HepG2 (cell line): ENCODE results near the gene DLX5. TPM values are rescaled to one million over a fixed set of nuclear protein-coding genes. Genes with fewer than 3 reads are reported as not detected.

ENCODE experiments used
- ARID4A ChIP-seq: sonication (generic); formaldehyde crosslinking; IDR thresholded peaks from 2 replicates; pipeline ENCODE4 v1.5.0; 2020; ENCODE audit warnings: mild to moderate bottlenecking, missing genetic modification reagents, borderline replicate concordance
- ATF7-NPFF ChIP-seq: sonication (generic); formaldehyde crosslinking; IDR thresholded peaks from 2 replicates; pipeline ENCODE4 v1.8.1; 2023; ENCODE audit warnings: mild to moderate bottlenecking, low read depth, missing genetic modification reagents, moderate library complexity
- BATF2 ChIP-seq: sonication (generic); formaldehyde crosslinking; IDR thresholded peaks from 2 replicates; pipeline ENCODE4 v1.8.0; 2022; ENCODE audit warnings: mild to moderate bottlenecking, missing genetic modification reagents, moderate library complexity
- CEBPG ChIP-seq: IDR thresholded peaks from 2 replicates; pipeline ENCODE4 v1.6.1; 2016
- EED ChIP-seq: sonication (generic); formaldehyde crosslinking; IDR thresholded peaks from 2 replicates; pipeline ENCODE4 v1.5.0; 2020; ENCODE audit warnings: mild to moderate bottlenecking, missing genetic modification reagents
- ERF ChIP-seq: IDR thresholded peaks from 2 replicates; pipeline ENCODE4 v1.6.1; 2018; ENCODE audit warnings: missing biosample characterization, missing genetic modification reagents
- ETV5 ChIP-seq: IDR thresholded peaks from 2 replicates; pipeline ENCODE4 v1.6.1; 2018; ENCODE audit warnings: missing biosample characterization, missing genetic modification reagents, inconsistent platforms, borderline replicate concordance
- HCFC1 ChIP-seq: fragments of 150-350 bp; IDR thresholded peaks from 2 replicates; pipeline ENCODE4 v1.6.1; 2014; ENCODE audit warnings: low read depth, low read length
- IKZF1 ChIP-seq: fragments of 450-650 bp; IDR thresholded peaks from 2 replicates; pipeline ENCODE4 v1.7.1; 2016
- KDM4B ChIP-seq: sonication (generic); formaldehyde crosslinking; IDR thresholded peaks from 2 replicates; pipeline ENCODE4 v1.4.0; 2020; ENCODE audit warnings: missing genetic modification reagents
- LCORL ChIP-seq, 2 experiments: fragments of 450-650 bp in 1 of 2; sonication (generic) in 1 of 2; formaldehyde crosslinking in 1 of 2; IDR thresholded peaks; 2 replicates each; pipeline versions ENCODE4 v1.5.0 to v1.6.1; 2017 to 2020; ENCODE audit warnings: antibody characterized with exemption in 1 of 2, missing genetic modification reagents in 1 of 2
- POLR2AphosphoS5 ChIP-seq: IDR thresholded peaks from 2 replicates; pipeline ENCODE4 v1.6.1; 2012; ENCODE audit warnings: low read depth, low read length
- SAP130 ChIP-seq: IDR thresholded peaks from 2 replicates; pipeline ENCODE4 v1.6.1; 2016; ENCODE audit warnings: low read depth
- SIN3A ChIP-seq: IDR thresholded peaks from 2 replicates; pipeline ENCODE4 v1.6.1; 2011; ENCODE audit warnings: low read depth, mild to moderate bottlenecking, control low read depth, low read length, borderline replicate concordance
- SMC3 ChIP-seq: IDR thresholded peaks from 2 replicates; pipeline ENCODE4 v1.6.1; 2011; ENCODE audit warnings: low read length, improper control_type of control experiment
- SPEN ChIP-seq: sonication (generic); formaldehyde crosslinking; IDR thresholded peaks from 2 replicates; pipeline ENCODE4 v1.5.1; 2020; ENCODE audit warnings: low read depth, mild to moderate bottlenecking, missing genetic modification reagents
- XBP1 ChIP-seq: sonication (generic); formaldehyde crosslinking; IDR thresholded peaks from 2 replicates; pipeline ENCODE4 v1.5.0; 2020; ENCODE audit warnings: missing genetic modification reagents
- ZFP90 ChIP-seq: sonication (generic); formaldehyde crosslinking; IDR thresholded peaks from 2 replicates; pipeline ENCODE4 v1.8.0; 2022; ENCODE audit warnings: missing genetic modification reagents, mild to moderate bottlenecking, inconsistent platforms, borderline replicate concordance
- ZNF331 ChIP-seq: sonication (generic); formaldehyde crosslinking; IDR thresholded peaks from 2 replicates; pipeline ENCODE4 v1.4.0; 2020; ENCODE audit warnings: missing genetic modification reagents
- ZNF431 ChIP-seq: sonication (generic); formaldehyde crosslinking; IDR thresholded peaks from 2 replicates; pipeline ENCODE4 v1.9.0; 2022; ENCODE audit warnings: missing genetic modification reagents, low read depth, mild to moderate bottlenecking, borderline replicate concordance
- ZNF652 ChIP-seq: IDR thresholded peaks from 2 replicates; pipeline ENCODE4 v1.6.1; 2016; ENCODE audit warnings: low read depth, borderline replicate concordance
- ZNF687 ChIP-seq: sonication (generic); formaldehyde crosslinking; IDR thresholded peaks from 2 replicates; pipeline ENCODE4 v1.5.1; 2020; ENCODE audit warnings: mild to moderate bottlenecking, missing genetic modification reagents, moderate library complexity
- polyA plus RNA-seq, 8 experiments: library from polyadenylated mRNA; depleted of rRNA in 3 of 8; stranded (reverse) in 7 of 8; unstranded in 1 of 8; fragments of >200 nt; fragmentation: Illumina TruSeq in 4 of 8; extraction: Trizol in 4 of 8; gene quantifications; 2 replicates each; pipeline versions ENCODE4 v1.2.1 to v1.2.3, GENCODE V29; 2011 to 2016; ENCODE audit warnings: low read depth in 4 of 8, missing spikeins in 1 of 8, mixed read lengths in 1 of 8; ENCODE audit not compliant: insufficient read depth in 1 of 8
- total RNA-seq, 5 experiments: library from RNA; depleted of rRNA; stranded (reverse); fragments of >200 nt; fragmentation: Illumina TruSeq; extraction: Trizol; gene quantifications; 2 replicates each; pipeline ENCODE4 v1.2.3, GENCODE V29; 2016; ENCODE audit warnings: low read depth in 1 of 5

Gene DLX5
- total and polyA plus RNA-seq, 2 of the 13 experiments (the other 11 are each of a cell fraction or from before 2014, with no cell fraction given), result not detected

- TF ChIP-seq SPEN (CRISPR knock-in tag) (peak; percentile 76), HCFC1 (no peak), XBP1 (CRISPR knock-in tag) (no peak), ZFP90 (no peak), ERF (peak; percentile 67; the same call in 1 of the 2 replicates), ARID4A (CRISPR knock-in tag) (peak; percentile 67), ZNF331 (CRISPR knock-in tag) (peak; percentile 74; the same call in 1 of the 2 replicates), LCORL (IDR thresholded peaks at IDR 0.05) (no peak), LCORL (CRISPR knock-in tag; IDR thresholded peaks at IDR 0.05) (peak; percentile 48; the same call in 1 of the 2 replicates), SIN3A (0 out of 2 replicates have a peak, but pooled peaks have one; percentile 22), ZNF652 (CRISPR knock-in tag) (no peak), POLR2AphosphoS5 (peak; percentile 81), SMC3 (no peak), ZNF431 (CRISPR knock-in tag) (0 out of 2 replicates have a peak, but pooled peaks have one; percentile 5), CEBPG (peak; percentile 29; the same call in 1 of the 2 replicates), BATF2 (CRISPR knock-in tag) (no peak), KDM4B (CRISPR knock-in tag) (no peak), ATF7-NPFF (CRISPR knock-in tag) (peak; percentile 72; the same call in 1 of the 2 replicates), ETV5 (CRISPR knock-in tag) (peak; percentile 28; the same call in 1 of the 2 replicates), ZNF687 (CRISPR knock-in tag) (peak; percentile 88), EED (CRISPR knock-in tag) (no peak), SAP130 (CRISPR knock-in tag) (peak; percentile 78; the same call in 1 of the 2 replicates), IKZF1 (no peak)
Observed at GRCh38 chr7:97005183-97006054, 19.2 kb downstream of the DLX5 start, which contains the start of gene DLX6 (continued).
